Esophagus squamous epithelium (tissue), 4 donors: ENCODE data around the gene CYP4F12.
"Not testable (repeated sequence)": the region's sequence is repeated elsewhere in the genome, so short reads cannot be mapped to it uniquely, and the experiment has no call there.

Source experiments
- CTCF ChIP-seq, 6 experiments: fragments of 450-650 bp in 4 of 6; fragments of 200-600 bp in 2 of 6; sonication (generic) in 2 of 6; IDR thresholded peaks; one replicate each; pipeline ENCODE4 v1.5.1; 2016 to 2019; ENCODE audit warnings: antibody characterized with exemption in 6 of 6, mild to moderate bottlenecking in 4 of 6, moderate library complexity in 4 of 6
- POLR2A ChIP-seq, 4 donors: fragments of 450-650 bp; IDR thresholded peaks; one replicate each; pipeline ENCODE4 v1.6.1; 2017; ENCODE audit warnings: antibody characterized with exemption in 4 of 4, mild to moderate bottlenecking in 4 of 4, moderate library complexity in 3 of 4

GRCh38 chr19:15679865-15680264 is 7.0 kb downstream of the CYP4F12 start:
- not testable (repeated sequence) for TF ChIP-seq POLR2A, CTCF (IDR thresholded peaks at IDR 0.05)
